Chondrocyte (in vitro differentiated cells): Measurements from ENCODE around the gene FXYD2. TPM values are rescaled to one million over a fixed set of nuclear protein-coding genes. Genes with fewer than 3 reads are reported as not detected.

Experiments
- DNase-seq: peaks from one replicate; pipeline ENCODE4 v3.0.0; 2021; ENCODE audit warnings: mixed read lengths, low spot score
- H3K27ac Mint-ChIP-seq: one replicate; pipeline ENCODE4 v1.8.0; 2021; ENCODE audit warnings: mild to moderate bottlenecking, moderate library complexity, mixed read lengths; ENCODE audit not compliant: unreplicated experiment
- H3K27me3 Mint-ChIP-seq: 2 replicates; pipeline ENCODE4 v1.8.0; 2021; ENCODE audit warnings: low read depth, mixed read lengths
- H3K36me3 Mint-ChIP-seq: 2 replicates; pipeline ENCODE4 v1.8.0; 2021; ENCODE audit warnings: low read depth, mixed read lengths
- H3K4me1 Mint-ChIP-seq: 2 replicates; pipeline ENCODE4 v1.8.0; 2021; ENCODE audit warnings: low read depth, mild to moderate bottlenecking, mixed read lengths
- H3K4me3 Mint-ChIP-seq: one replicate; pipeline ENCODE4 v1.8.0; 2021; ENCODE audit warnings: mild to moderate bottlenecking, moderate library complexity, mixed read lengths; ENCODE audit not compliant: unreplicated experiment
- H3K9me3 Mint-ChIP-seq: 2 replicates; pipeline ENCODE4 v1.8.0; 2021; ENCODE audit warnings: low read depth, mixed read lengths
- CTCF ChIP-seq: fragments of 200-600 bp; sonication (generic); IDR thresholded peaks from 2 replicates; pipeline ENCODE4 v1.5.0; 2021; ENCODE audit warnings: antibody characterized with exemption, mild to moderate bottlenecking, moderate library complexity
- total RNA-seq: library from RNA; stranded (reverse); gene quantifications from 3 replicates; pipeline ENCODE4 v1.2.1, GENCODE V29; 2021

The FXYD2 gene
- total RNA-seq, 1 donor from 2014 or later, result not detected

GRCh38 chr11:117807482-117808327 is 16.8 kb downstream of the FXYD2 start:
- DNase-seq, result peak; percentile 84

GRCh38 chr11:117806846-117807245 is 17.7 kb downstream of the FXYD2 start:
- DNase-seq, result peak; percentile 41
- Mint-ChIP-seq H3K4me3 (no peak overlapping the region), H3K9me3 (no peaks in the 10 kb centered on the region), H3K27ac (no peak overlapping the region), H3K27me3 (peaks cover 26% of the 10 kb centered on the region), H3K36me3 (no peaks in the 10 kb centered on the region), H3K4me1 (peaks cover 5% of the 10 kb centered on the region)
- no peak for TF ChIP-seq CTCF

More at GRCh38 chr11:117807482-117808327, 16.8 kb downstream of the FXYD2 start:
- H3K36me3 Mint-ChIP-seq, result no peaks in the 10 kb centered on the region
- no peaks in the 10 kb centered on the region for H3K9me3 Mint-ChIP-seq
- no peak overlapping the region for H3K4me3 Mint-ChIP-seq
- peaks cover 5% of the 10 kb centered on the region for H3K4me1 Mint-ChIP-seq
- H3K27me3 Mint-ChIP-seq, result peaks cover 26% of the 10 kb centered on the region
- no peak overlapping the region for H3K27ac Mint-ChIP-seq
- peak; percentile 90 for TF ChIP-seq CTCF

- TF ChIP-seq CTCF, result no peak
- no peak overlapping the region for H3K27ac Mint-ChIP-seq
- no peak overlapping the region for H3K4me3 Mint-ChIP-seq
- DNase-seq, result peak; percentile 4
- H3K27me3 Mint-ChIP-seq, result peaks cover 26% of the 10 kb centered on the region
- peaks cover 5% of the 10 kb centered on the region for H3K4me1 Mint-ChIP-seq
- no peaks in the 10 kb centered on the region for H3K9me3 Mint-ChIP-seq
- no peaks in the 10 kb centered on the region for H3K36me3 Mint-ChIP-seq
Measured at GRCh38 chr11:117805045-117805444, 19.5 kb downstream of the FXYD2 start.

GRCh38 chr11:117803896-117804295 is 20.6 kb downstream of the FXYD2 start:
- peaks cover 34% of the 10 kb centered on the region for H3K27me3 Mint-ChIP-seq
- no peaks in the 10 kb centered on the region for H3K9me3 Mint-ChIP-seq

GRCh38 chr11:117799634-117800033 is 24.9 kb downstream of the FXYD2 start:
- H3K4me3 Mint-ChIP-seq, result no peak overlapping the region
- H3K9me3 Mint-ChIP-seq, result no peaks in the 10 kb centered on the region
- DNase-seq, result no peak
- TF ChIP-seq CTCF, result no peak
- H3K4me1 Mint-ChIP-seq, result peaks cover 4% of the 10 kb centered on the region
- H3K27ac Mint-ChIP-seq, result no peak overlapping the region
- no peaks in the 10 kb centered on the region for H3K36me3 Mint-ChIP-seq
- peaks cover 52% of the 10 kb centered on the region for H3K27me3 Mint-ChIP-seq

More at GRCh38 chr11:117803896-117804295, 20.6 kb downstream of the FXYD2 start:
- Mint-ChIP-seq H3K27ac (no peak overlapping the region), H3K4me1 (peaks cover 1% of the 10 kb centered on the region), H3K4me3 (no peak overlapping the region), H3K36me3 (no peaks in the 10 kb centered on the region)
- DNase-seq, result no peak
- no peak for TF ChIP-seq CTCF
